T-cell (primary cell): Measurements from ENCODE around the gene CHCHD5. TPM values are rescaled to one million over a fixed set of nuclear protein-coding genes. Genes with fewer than 3 reads are reported as not detected.

ENCODE experiments used
- ATAC-seq, 4 experiments: fragments of 200-7000 bp in 3 of 4; fragments of 150-1000 bp in 1 of 4; cut with Tn5 transposase; replicated peaks in 1 of 4; 1 replicate in 3 of 4; 2 replicates in 1 of 4; pipeline ENCODE4 v1.10.0; 2021; ENCODE audit warnings: moderate library complexity in 3 of 4, mild to moderate bottlenecking in 2 of 4, moderate number of reproducible peaks in 1 of 4
- CTCF ChIA-PET, 2 donors: fragments of 300-600 bp; sonication (Branson Sonifier 250); formaldehyde crosslinking; loops; one replicate each; lab custom pipeline; 2022; ENCODE audit warnings: antibody characterized with exemption in 2 of 2; lab: Charles Lee
- POLR2A ChIA-PET, 2 donors: fragments of 300-600 bp; sonication (Branson Sonifier 250); formaldehyde crosslinking; loops; one replicate each; lab custom pipeline; 2022; ENCODE audit warnings: antibody characterized with exemption in 2 of 2; lab: Charles Lee
- DNase-seq, 35 experiments: peaks; one replicate each; pipeline versions ENCODE4 v3.0.0 to v3.0.0-alpha.2; 2013 to 2023
- H3K27ac ChIP-seq: one replicate; pipeline ENCODE4 v1.5.1; 2013; ENCODE audit warnings: low read length
- H3K27me3 ChIP-seq, 2 experiments: replicated peaks in 1 of 2; 1 replicate in 1 of 2; 2 replicates in 1 of 2; pipeline versions ENCODE4 v1.6.1 to v1.7.0; 2013; ENCODE audit warnings: low read length in 1 of 2, mixed read lengths in 1 of 2; ENCODE audit not compliant: control insufficient read depth in 2 of 2, insufficient read depth in 2 of 2; ENCODE audit errors: extremely low read depth in 1 of 2
- H3K36me3 ChIP-seq, 2 donors: 1 replicate in 1 of 2; 2 replicates in 1 of 2; pipeline versions ENCODE4 v1.6.1 to v1.7.0; 2013; ENCODE audit warnings: low read length in 1 of 2; ENCODE audit not compliant: control insufficient read depth in 2 of 2, insufficient read depth in 1 of 2; ENCODE audit errors: extremely low read depth in 1 of 2
- H3K4me1 ChIP-seq, 2 experiments: 1 replicate in 1 of 2; 2 replicates in 1 of 2; pipeline versions ENCODE4 v1.6.1 to v1.7.0; 2013; ENCODE audit warnings: low read length in 2 of 2, mixed read lengths in 1 of 2; ENCODE audit not compliant: insufficient read depth in 2 of 2, control insufficient read depth in 1 of 2; ENCODE audit errors: extremely low read depth in 1 of 2
- H3K4me3 ChIP-seq, 2 donors: 1 replicate in 1 of 2; 2 replicates in 1 of 2; pipeline versions ENCODE4 v1.5.1 to v1.7.0; 2013; ENCODE audit warnings: mild to moderate bottlenecking in 2 of 2, low read length in 1 of 2, moderate library complexity in 1 of 2; ENCODE audit not compliant: control insufficient read depth in 1 of 2; ENCODE audit errors: extremely low read depth in 1 of 2
- H3K9me3 ChIP-seq: 2 replicates; pipeline ENCODE4 v1.7.0; 2013
- H3K27ac Mint-ChIP-seq, 2 donors: one replicate each; pipeline ENCODE4 v1.8.0; 2020 to 2021; ENCODE audit warnings: mild to moderate bottlenecking in 2 of 2, mixed read lengths in 2 of 2
- H3K27me3 Mint-ChIP-seq, 2 donors: one replicate each; pipeline ENCODE4 v1.8.0; 2021 to 2022; ENCODE audit warnings: mixed read lengths in 2 of 2
- H3K36me3 Mint-ChIP-seq: one replicate; pipeline ENCODE4 v1.8.0; 2021; ENCODE audit warnings: mixed read lengths
- H3K4me1 Mint-ChIP-seq, 3 donors: one replicate each; pipeline ENCODE4 v1.8.0; 2020 to 2022; ENCODE audit warnings: mixed read lengths in 3 of 3, mild to moderate bottlenecking in 1 of 3
- H3K4me3 Mint-ChIP-seq, 3 donors: one replicate each; pipeline ENCODE4 v1.8.0; 2020 to 2022; ENCODE audit warnings: mild to moderate bottlenecking in 3 of 3, mixed read lengths in 3 of 3, moderate library complexity in 3 of 3
- H3K9me3 Mint-ChIP-seq, 3 donors: one replicate each; pipeline ENCODE4 v1.8.0; 2020 to 2022; ENCODE audit warnings: mixed read lengths in 3 of 3
- WGBS: methylation state at CpG from one replicate; pipeline ENCODE4 v1.1.5; 2013; ENCODE audit warnings: missing lambda C conversion rate; ENCODE audit not compliant: insufficient coverage; 5-methylcytosine and 5-hydroxymethylcytosine counted together
- total RNA-seq, 35 experiments: library from RNA in 6 of 35; stranded (reverse) in 6 of 35; fragments of 120-200 nt in 1 of 35; gene quantifications; one replicate each; pipeline versions ENCODE4 v1.2.1 to v1.2.4 and lab custom pipeline; 2013 to 2026

CHCHD5 gene
- total RNA-seq, 5 donors from 2014 or later (not counting 1 experiment from before 2014, with no cell fraction given), result 16.4 to 30.1 (median 24.7) TPM

- Histone ChIP-seq H3K27ac (no peak overlapping the region), H3K4me1 (peaks cover 0 to 5% of the 10 kb centered on the region in 2 experiments), H3K36me3 (peaks cover 0 to 3% of the 10 kb centered on the region in 2 donors), H3K4me3 (no peak overlapping the region), H3K27me3 (no peaks in the 10 kb centered on the region), H3K9me3 (no peaks in the 10 kb centered on the region)
- H3K27me3 Mint-ChIP-seq, result no peaks in the 10 kb centered on the region
- WGBS, result 100% methylated on average over 2 of the region's 10 CpGs
- DNase-seq (no peak), ATAC-seq (no peak)
- CTCF ChIA-PET, result interaction anchor here in 1 of 2 donors (0.8 to 4.3 kb wide), 2 partner anchors 25 to 129 kb away, joined by 8 to 38 read pairs; no protein-coding TSS in a partner anchor
- no peak overlapping the region for H3K27ac Mint-ChIP-seq
- H3K9me3 Mint-ChIP-seq, result no peaks in the 10 kb centered on the region
- H3K4me3 Mint-ChIP-seq, result no peak overlapping the region
- peaks cover 12% of the 10 kb centered on the region for H3K36me3 Mint-ChIP-seq
- H3K4me1 Mint-ChIP-seq, result peaks cover 0 to 5% (median 4%) of the 10 kb centered on the region in 3 donors
- POLR2A ChIA-PET, result interaction anchor here in 1 of 2 donors (0.7 kb wide), 1 partner anchor 252 kb away, joined by 3 read pairs; no protein-coding TSS in a partner anchor
These were observed 13.3 kb downstream of the CHCHD5 start for GRCh38 chr2:112597537-112598322.

DNA sequence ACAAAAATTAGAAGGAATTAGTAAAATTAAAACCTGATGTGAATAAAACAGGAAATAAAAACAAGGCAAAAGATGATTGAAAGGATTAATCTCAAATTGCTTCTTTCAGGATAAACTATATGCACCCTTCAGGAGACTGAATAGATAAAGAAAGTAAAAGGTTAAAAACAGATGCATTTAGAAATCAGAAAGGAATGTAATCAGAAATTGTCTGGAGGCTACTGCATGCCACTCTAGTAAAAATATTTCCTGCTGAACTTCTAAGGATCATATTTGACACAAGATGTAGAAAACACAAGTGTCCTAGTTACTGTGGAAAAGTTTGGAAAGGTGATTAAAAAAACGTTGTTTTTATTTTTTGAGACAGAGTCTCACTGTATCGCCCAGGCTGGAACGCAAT lies 16.2 kb downstream of the CHCHD5 start:
- Mint-ChIP-seq H3K27ac (no peak overlapping the region), H3K36me3 (no peaks in the 10 kb centered on the region), H3K9me3 (no peaks in the 10 kb centered on the region), H3K4me3 (no peak overlapping the region), H3K27me3 (no peaks in the 10 kb centered on the region), H3K4me1 (peaks cover 0 to 5% (median 4%) of the 10 kb centered on the region in 3 donors)
- WGBS, result 90% methylated on average over 2 of the region's 3 CpGs
- no peak for DNase-seq
- no peak for ATAC-seq
- no peak overlapping the region for H3K4me3 ChIP-seq
- POLR2A ChIA-PET, result interaction anchor here in 1 of 2 donors (0.6 kb wide), 1 partner anchor 131 kb away, joined by 5 read pairs; no protein-coding TSS in a partner anchor
- no peak overlapping the region for H3K27ac ChIP-seq
- CTCF ChIA-PET, result interaction anchor here (0.6 to 4.3 kb wide), 11 partner anchors 13 to 285 kb away, joined by 3 to 38 read pairs (median 4); no protein-coding TSS in a partner anchor
- H3K9me3 ChIP-seq, result no peaks in the 10 kb centered on the region
- H3K36me3 ChIP-seq, result no peaks in the 10 kb centered on the region
- H3K27me3 ChIP-seq, result no peaks in the 10 kb centered on the region
- peaks cover 0 to 5% of the 10 kb centered on the region in 2 experiments for H3K4me1 ChIP-seq

- H3K9me3 Mint-ChIP-seq, result no peaks in the 10 kb centered on the region
These were observed 17.3 kb downstream of the CHCHD5 start for GRCh38 chr2:112601754-112602153.

GRCh38 chr2:112602917-112603316 lies 18.5 kb downstream of the CHCHD5 start:
- ChIA-PET CTCF (interaction anchor here (0.9 to 1.0 kb wide), 2 partner anchors 10 to 90 kb away, joined by 3 read pairs; no protein-coding TSS in a partner anchor), POLR2A (no interaction called here)
- H3K27me3 Mint-ChIP-seq, result no peaks in the 10 kb centered on the region
- H3K36me3 Mint-ChIP-seq, result no peaks in the 10 kb centered on the region
- Histone ChIP-seq H3K27me3 (no peaks in the 10 kb centered on the region), H3K36me3 (no peaks in the 10 kb centered on the region), H3K9me3 (no peaks in the 10 kb centered on the region), H3K4me3 (no peak overlapping the region), H3K4me1 (peaks cover 0 to 5% of the 10 kb centered on the region in 2 experiments), H3K27ac (no peak overlapping the region)
- no peak for DNase-seq
- H3K4me1 Mint-ChIP-seq, result peaks cover 0 to 5% (median 4%) of the 10 kb centered on the region in 3 donors
- no peak overlapping the region for H3K4me3 Mint-ChIP-seq
- 100% methylated on average over 2 of the region's 3 CpGs for WGBS
- ATAC-seq, result no peak
- H3K27ac Mint-ChIP-seq, result no peak overlapping the region
- no peaks in the 10 kb centered on the region for H3K9me3 Mint-ChIP-seq

More at GRCh38 chr2:112601754-112602153, 17.3 kb downstream of the CHCHD5 start:
- ChIA-PET CTCF (interaction anchor here (0.7 to 4.3 kb wide), 7 partner anchors 9 to 125 kb away, joined by 3 to 38 read pairs (median 5); no protein-coding TSS in a partner anchor), POLR2A (interaction anchor here in 1 of 2 donors (0.7 kb wide), 1 partner anchor 150 kb away, joined by 4 read pairs; no protein-coding TSS in a partner anchor)
- H3K27ac ChIP-seq, result no peak overlapping the region
- no peaks in the 10 kb centered on the region for H3K27me3 ChIP-seq
- no peaks in the 10 kb centered on the region for H3K9me3 ChIP-seq
- no peak overlapping the region for H3K27ac Mint-ChIP-seq
- H3K4me3 Mint-ChIP-seq, result no peak overlapping the region
- DNase-seq (no peak), ATAC-seq (no peak)
- peaks cover 0 to 5% of the 10 kb centered on the region in 2 experiments for H3K4me1 ChIP-seq
- H3K27me3 Mint-ChIP-seq, result no peaks in the 10 kb centered on the region
- WGBS, result 100% methylated on average over 3 of the region's 3 CpGs
- no peak overlapping the region for H3K4me3 ChIP-seq
- peaks cover 0 to 5% (median 4%) of the 10 kb centered on the region in 3 donors for H3K4me1 Mint-ChIP-seq
- no peaks in the 10 kb centered on the region for H3K36me3 ChIP-seq
- no peaks in the 10 kb centered on the region for H3K36me3 Mint-ChIP-seq

- H3K4me3 Mint-ChIP-seq, result no peak overlapping the region
- ChIA-PET CTCF (interaction anchor here (0.6 to 0.7 kb wide), 3 partner anchors 26 to 170 kb away, joined by 3 to 4 read pairs (median 3); partner anchors contain the start of gene RGPD8 (in 1 of the 2)), POLR2A (no interaction called here)
- H3K36me3 ChIP-seq, result no peaks in the 10 kb centered on the region
- no peaks in the 10 kb centered on the region for H3K27me3 ChIP-seq
- DNase-seq (no peak), ATAC-seq (no peak)
- no peaks in the 10 kb centered on the region for H3K9me3 Mint-ChIP-seq
- 86% methylated on average over 1 of the region's 2 CpGs for WGBS
- no peak overlapping the region for H3K4me3 ChIP-seq
- H3K4me1 ChIP-seq, result peaks cover 0 to 5% of the 10 kb centered on the region in 2 experiments
- H3K27ac Mint-ChIP-seq, result no peak overlapping the region
- no peaks in the 10 kb centered on the region for H3K27me3 Mint-ChIP-seq
- H3K27ac ChIP-seq, result no peak overlapping the region
- H3K36me3 Mint-ChIP-seq, result no peaks in the 10 kb centered on the region
- H3K4me1 Mint-ChIP-seq, result peaks cover 0 to 5% (median 4%) of the 10 kb centered on the region in 3 donors
- no peaks in the 10 kb centered on the region for H3K9me3 ChIP-seq
These were observed 19.3 kb downstream of the CHCHD5 start for GRCh38 chr2:112603731-112604130.

GRCh38 chr2:112604952-112605351 lies 20.5 kb downstream of the CHCHD5 start:
- Histone ChIP-seq H3K36me3 (no peaks in the 10 kb centered on the region), H3K4me1 (peaks cover 0 to 3% of the 10 kb centered on the region in 2 experiments), H3K27me3 (no peaks in the 10 kb centered on the region), H3K9me3 (no peaks in the 10 kb centered on the region), H3K4me3 (no peak overlapping the region), H3K27ac (no peak overlapping the region)
- Mint-ChIP-seq H3K4me1 (peaks cover 0 to 3% (median 3%) of the 10 kb centered on the region in 3 donors), H3K27me3 (no peaks in the 10 kb centered on the region), H3K4me3 (no peak overlapping the region), H3K36me3 (no peaks in the 10 kb centered on the region), H3K9me3 (peaks cover 0 to 3% (median 0%) of the 10 kb centered on the region in 3 donors), H3K27ac (no peak overlapping the region)
- no peak for DNase-seq
- ChIA-PET CTCF (no interaction called here), POLR2A (no interaction called here)
- WGBS, result 80% methylated on average over 2 of the region's 4 CpGs
- no peak for ATAC-seq
